GM21381 (cell line): ENCODE data around the gene GLS.
"Not testable (repeated sequence)": the region's sequence is repeated elsewhere in the genome, so short reads cannot be mapped to it uniquely, and the experiment has no call there.

ENCODE experiments used
- ATAC-seq: cut with Tn5 transposase; IDR thresholded peaks from one replicate; pipeline ENCODE4 v1.9.1; 2021; ENCODE audit warnings: mild to moderate bottlenecking, moderate library complexity; ENCODE audit not compliant: unreplicated experiment

Gene GLS

GRCh38 chr2:190987938-190988337 lies 107.3 kb downstream of the GLS start:
- no peak for ATAC-seq

- no peak for ATAC-seq
These were observed 108.3 kb downstream of the GLS start for GRCh38 chr2:190988910-190989309.

- no peak for ATAC-seq
These were observed 109.5 kb downstream of the GLS start for GRCh38 chr2:190990132-190990531.

GRCh38 chr2:190993292-190993643 lies 112.6 kb downstream of the GLS start:
- no peak for ATAC-seq

- no peak for ATAC-seq
These were observed 113.5 kb downstream of the GLS start for GRCh38 chr2:190994148-190994547.

- ATAC-seq = not testable (repeated sequence)
These were observed 114.7 kb downstream of the GLS start for GRCh38 chr2:190995315-190995714.

- ATAC-seq = no peak
These were observed 115.8 kb downstream of the GLS start for GRCh38 chr2:190996338-190996946.

- ATAC-seq = no peak
These were observed 116.3 kb downstream of the GLS start for GRCh38 chr2:190996947-190997346.

GRCh38 chr2:190997526-190998113 lies 117.0 kb downstream of the GLS start:
- ATAC-seq = no peak

GRCh38 chr2:190999058-190999457 lies 118.4 kb downstream of the GLS start:
- ATAC-seq = no peak

GRCh38 chr2:190999949-191000665 lies 119.5 kb downstream of the GLS start:
- ATAC-seq = no peak

- ATAC-seq = no peak
These were observed 120.4 kb downstream of the GLS start for GRCh38 chr2:191001032-191001431.

GRCh38 chr2:191001624-191002023 lies 121.0 kb downstream of the GLS start:
- ATAC-seq = no peak

- ATAC-seq = no peak
These were observed 123.0 kb downstream of the GLS start for GRCh38 chr2:191003405-191004309.

- no peak for ATAC-seq
These were observed 125.7 kb downstream of the GLS start for GRCh38 chr2:191006297-191006696.

GRCh38 chr2:191006997-191007783 lies 126.6 kb downstream of the GLS start:
- no peak for ATAC-seq

GRCh38 chr2:191008286-191008685 lies 127.7 kb downstream of the GLS start:
- no peak for ATAC-seq

GRCh38 chr2:191009541-191010374 lies 129.1 kb downstream of the GLS start:
- ATAC-seq = no peak
